Subcutaneous adipose tissue (tissue), 4 donors: ENCODE results near the gene IGSF21. TPM values are rescaled to one million over a fixed set of nuclear protein-coding genes. Genes with fewer than 3 reads are reported as not detected.

ENCODE experiments used
- total RNA-seq, 4 donors: library from RNA; depleted of rRNA; stranded (reverse); fragments of >200 nt; gene quantifications; one replicate each; pipeline ENCODE4 v1.1.0, GENCODE V29; 2016
- TF ChIP-seq, protein P1 (sequence below): fragments of 450-650 bp; IDR thresholded peaks from one replicate; pipeline ENCODE4 v1.5.1; 2016; ENCODE audit warnings: low read depth, mild to moderate bottlenecking, control low read depth, antibody characterized with exemption, moderate library complexity

Gene IGSF21
- total RNA-seq, 4 donors from 2014 or later = 0.98 to 12.6 (median 4.4) TPM; not detected in 1

GRCh38 chr1:18264450-18265039 is 156.9 kb downstream of the IGSF21 start:
- TF ChIP-seq, protein P1, sequence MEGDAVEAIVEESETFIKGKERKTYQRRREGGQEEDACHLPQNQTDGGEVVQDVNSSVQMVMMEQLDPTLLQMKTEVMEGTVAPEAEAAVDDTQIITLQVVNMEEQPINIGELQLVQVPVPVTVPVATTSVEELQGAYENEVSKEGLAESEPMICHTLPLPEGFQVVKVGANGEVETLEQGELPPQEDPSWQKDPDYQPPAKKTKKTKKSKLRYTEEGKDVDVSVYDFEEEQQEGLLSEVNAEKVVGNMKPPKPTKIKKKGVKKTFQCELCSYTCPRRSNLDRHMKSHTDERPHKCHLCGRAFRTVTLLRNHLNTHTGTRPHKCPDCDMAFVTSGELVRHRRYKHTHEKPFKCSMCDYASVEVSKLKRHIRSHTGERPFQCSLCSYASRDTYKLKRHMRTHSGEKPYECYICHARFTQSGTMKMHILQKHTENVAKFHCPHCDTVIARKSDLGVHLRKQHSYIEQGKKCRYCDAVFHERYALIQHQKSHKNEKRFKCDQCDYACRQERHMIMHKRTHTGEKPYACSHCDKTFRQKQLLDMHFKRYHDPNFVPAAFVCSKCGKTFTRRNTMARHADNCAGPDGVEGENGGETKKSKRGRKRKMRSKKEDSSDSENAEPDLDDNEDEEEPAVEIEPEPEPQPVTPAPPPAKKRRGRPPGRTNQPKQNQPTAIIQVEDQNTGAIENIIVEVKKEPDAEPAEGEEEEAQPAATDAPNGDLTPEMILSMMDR = no peak

DNA sequence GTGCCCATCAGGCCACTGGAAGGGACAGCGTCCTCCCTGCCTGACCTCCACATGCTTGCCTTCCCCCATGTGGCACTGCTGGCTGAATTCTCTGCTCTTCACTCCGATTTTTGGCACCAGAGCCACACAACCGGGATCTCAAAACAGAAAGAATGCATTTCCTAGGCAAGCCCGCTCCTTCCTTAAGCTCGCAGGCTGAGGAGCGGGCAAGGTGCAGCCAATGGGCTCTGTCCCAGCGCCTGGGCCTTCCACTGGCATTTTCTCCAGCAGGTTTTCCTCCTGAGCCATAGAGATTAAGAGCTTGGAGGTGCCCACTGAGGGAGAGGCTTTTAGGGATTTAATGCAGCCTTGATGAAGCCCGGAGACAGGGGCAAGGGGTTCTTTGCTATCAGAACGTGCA is 158.0 kb downstream of the IGSF21 start:
- TF ChIP-seq, protein P1 = no peak

GRCh38 chr1:18266391-18266790 is 158.8 kb downstream of the IGSF21 start:
- TF ChIP-seq, protein P1 = no peak

- TF ChIP-seq, protein P1 = no peak
Measured at GRCh38 chr1:18271336-18271735, 163.7 kb downstream of the IGSF21 start.

DNA sequence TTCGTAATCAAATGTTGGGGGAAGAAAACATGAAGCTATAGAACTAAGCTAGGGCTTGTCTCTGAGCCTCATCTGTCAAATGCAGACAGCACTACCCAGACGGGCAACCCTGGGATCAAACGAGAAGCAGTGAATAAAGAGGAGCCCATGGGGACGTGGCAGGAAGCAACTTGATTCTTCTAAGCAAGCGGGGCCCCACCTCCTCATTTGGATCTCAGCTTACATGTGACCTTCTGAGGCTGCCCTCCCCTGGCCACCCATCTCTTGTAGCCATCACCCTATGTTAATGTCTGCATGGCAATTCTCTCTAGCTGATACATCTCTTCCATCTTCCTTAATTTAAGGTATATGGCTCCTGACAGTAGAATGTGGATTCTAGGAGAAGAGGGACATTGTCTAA is 171.3 kb downstream of the IGSF21 start:
- TF ChIP-seq, protein P1 = no peak

GRCh38 chr1:18279351-18280074 is 171.9 kb downstream of the IGSF21 start:
- TF ChIP-seq, protein P1 = no peak

DNA sequence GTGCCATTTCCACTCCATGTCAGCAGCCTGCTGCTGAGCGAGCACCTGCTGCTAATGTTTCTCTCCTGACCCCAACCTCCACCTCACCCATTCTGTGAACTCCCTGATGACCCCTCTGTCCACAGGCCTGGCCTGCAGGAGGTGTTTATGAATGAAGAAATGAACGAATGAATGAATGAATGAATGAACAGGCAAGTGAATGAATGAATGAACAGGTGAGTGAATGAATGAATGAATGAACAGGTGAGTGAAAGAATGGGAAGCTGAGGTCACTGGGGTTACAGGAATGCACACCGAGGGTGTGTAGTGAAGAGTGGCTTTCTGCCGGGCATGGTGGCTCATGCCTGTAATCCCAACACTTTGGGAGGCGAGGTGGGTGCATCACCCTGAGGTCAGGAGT is 173.4 kb downstream of the IGSF21 start:
- TF ChIP-seq, protein P1 = no peak
